A673 (cell line): Measurements from ENCODE around the gene TCAF1. TPM values are rescaled to one million over a fixed set of nuclear protein-coding genes. Genes with fewer than 3 reads are reported as not detected.

ENCODE experiments used
- BruUV-seq: library from RNA; stranded (reverse); fragments of 400-500 nt; replicated peaks from 2 replicates; lab custom pipeline; 2021; lab: Mats Ljungman, UMichigan
- CTCF ChIA-PET: fragments of 300-600 bp; sonication (Branson Sonifier 250); formaldehyde crosslinking; loops from one replicate; lab custom pipeline; 2022; ENCODE audit warnings: antibody characterized with exemption; lab: Charles Lee
- POLR2A ChIA-PET: fragments of 300-600 bp; sonication (Branson Sonifier 250); formaldehyde crosslinking; loops from one replicate; lab custom pipeline; 2022; ENCODE audit warnings: antibody characterized with exemption; ENCODE audit not compliant: low non-redundant PET; lab: Charles Lee
- DNase-seq: peaks from one replicate; pipeline ENCODE4 v3.0.0-alpha.2; 2015; ENCODE audit warnings: low spot score
- H3K27ac ChIP-seq: fragments of 200-600 bp; sonication (generic); 2 replicates; pipeline ENCODE4 v1.5.1; 2016; ENCODE audit warnings: mixed run types, low read depth, mild to moderate bottlenecking, mixed read lengths, antibody characterized with exemption, low read length; ENCODE audit not compliant: poor library complexity, severe bottlenecking
- H3K27me3 ChIP-seq: fragments of 200-600 bp; sonication (generic); replicated peaks from 2 replicates; pipeline ENCODE4 v1.6.1; 2017; ENCODE audit warnings: mixed run types, low read depth, mild to moderate bottlenecking, mixed read lengths, antibody characterized with exemption, low read length; ENCODE audit not compliant: insufficient read depth, poor library complexity
- H3K36me3 ChIP-seq: fragments of 200-600 bp; sonication (generic); 2 replicates; pipeline ENCODE4 v1.6.1; 2016; ENCODE audit warnings: mixed run types, mild to moderate bottlenecking, mixed read lengths, antibody characterized with exemption, low read length; ENCODE audit not compliant: insufficient read depth, poor library complexity, severe bottlenecking
- H3K4me1 ChIP-seq: fragments of 200-600 bp; sonication (generic); 2 replicates; pipeline ENCODE4 v1.6.1; 2017; ENCODE audit warnings: mixed run types, mild to moderate bottlenecking, mixed read lengths, antibody characterized with exemption, low read length; ENCODE audit not compliant: insufficient read depth, poor library complexity, severe bottlenecking
- H3K4me3 ChIP-seq: fragments of 200-600 bp; sonication (generic); 2 replicates; pipeline ENCODE4 v1.5.1; 2016; ENCODE audit warnings: low read depth, mixed run types, mild to moderate bottlenecking, mixed read lengths, low read length; ENCODE audit not compliant: poor library complexity, severe bottlenecking
- H3K9me3 ChIP-seq: fragments of 200-600 bp; sonication (generic); 2 replicates; pipeline ENCODE4 v1.6.1; 2016; ENCODE audit warnings: mixed run types, low read depth, mild to moderate bottlenecking, mixed read lengths, antibody characterized with exemption, low read length; ENCODE audit not compliant: poor library complexity, severe bottlenecking
- CTCF ChIP-seq: fragments of 300-800, 200-600 bp; sonication (generic); conservative IDR thresholded peaks from 2 replicates; pipeline ENCODE4 v1.5.1; 2017; ENCODE audit warnings: low read depth, mild to moderate bottlenecking, antibody characterized with exemption, low read length, moderate library complexity, mixed read lengths
- EZH2 ChIP-seq: fragments of 200-600 bp; sonication (generic); IDR thresholded peaks from 2 replicates; pipeline ENCODE4 v1.6.1; 2017; ENCODE audit warnings: borderline replicate concordance, low read depth, mild to moderate bottlenecking, mixed read lengths, antibody characterized with exemption, low read length; ENCODE audit not compliant: poor library complexity, severe bottlenecking
- intact Hi-C: fragments of 100-400 bp; cut with micrococcal nuclease; formaldehyde crosslinking; loops from one replicate; pipeline ENCODE4 v1.10.0; 2022; ENCODE audit not compliant: unreplicated experiment
- total RNA-seq: library from RNA; stranded (reverse); gene quantifications from 2 replicates; pipeline ENCODE4 v1.2.3, GENCODE V29; 2021

TCAF1 gene
- total RNA-seq, 1 experiment from 2014 or later: 38.6 TPM

DNA sequence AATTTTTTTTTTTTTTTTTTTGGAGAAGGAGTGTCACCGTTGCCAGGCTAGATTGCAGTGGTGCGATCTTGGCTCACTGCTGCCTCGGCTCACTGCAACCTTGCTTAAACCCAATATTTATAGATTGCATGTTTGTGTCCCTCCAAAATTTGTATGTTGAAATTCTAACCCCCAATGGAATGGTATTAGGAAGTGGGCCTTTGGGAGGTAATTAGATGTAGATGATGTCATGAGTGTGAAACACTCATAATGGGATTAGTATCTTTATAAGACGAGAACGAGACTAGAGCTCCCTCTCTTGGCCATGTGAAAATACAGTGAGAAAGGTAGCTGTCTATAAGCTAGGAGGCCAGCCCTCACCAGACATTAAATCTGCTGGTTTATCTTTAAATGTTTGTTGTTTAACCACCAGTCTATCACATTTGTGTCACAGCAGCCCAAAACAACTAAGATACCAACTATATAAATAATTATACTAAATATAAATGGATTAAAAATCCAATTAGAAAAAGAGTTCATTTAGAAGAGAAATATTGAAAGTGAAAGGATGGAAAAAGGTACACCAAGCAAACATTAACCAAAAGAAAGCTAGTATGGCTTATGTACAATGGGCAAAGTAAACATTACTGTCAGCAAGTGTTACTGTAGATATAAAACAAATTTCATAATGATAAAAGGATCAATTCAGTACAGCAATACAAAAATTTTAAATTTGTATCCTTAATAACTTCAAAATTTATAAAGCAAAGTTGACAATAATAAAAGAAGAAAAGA, 9.3 kb downstream of the TCAF1 start:
- Histone ChIP-seq H3K36me3 (no peaks in the 10 kb centered on the region), H3K4me3 (no peak overlapping the region), H3K27me3 (no peaks in the 10 kb centered on the region), H3K27ac (no peak overlapping the region), H3K4me1 (peaks cover 18% of the 10 kb centered on the region), H3K9me3 (peaks cover 4% of the 10 kb centered on the region)
- ChIA-PET CTCF (interaction anchor here (0.6 to 1.3 kb wide), 4 partner anchors 9 to 235 kb away, joined by 3 to 23 read pairs (median 4); partner anchors contain the start of gene TCAF1), POLR2A (no interaction called here)
- no TSS peak for BruUV-seq
- TF ChIP-seq EZH2: no peak
- TF ChIP-seq CTCF: peak; percentile 67
- DNase-seq: peak; percentile 86
- intact Hi-C loops: no loop called here

DNA sequence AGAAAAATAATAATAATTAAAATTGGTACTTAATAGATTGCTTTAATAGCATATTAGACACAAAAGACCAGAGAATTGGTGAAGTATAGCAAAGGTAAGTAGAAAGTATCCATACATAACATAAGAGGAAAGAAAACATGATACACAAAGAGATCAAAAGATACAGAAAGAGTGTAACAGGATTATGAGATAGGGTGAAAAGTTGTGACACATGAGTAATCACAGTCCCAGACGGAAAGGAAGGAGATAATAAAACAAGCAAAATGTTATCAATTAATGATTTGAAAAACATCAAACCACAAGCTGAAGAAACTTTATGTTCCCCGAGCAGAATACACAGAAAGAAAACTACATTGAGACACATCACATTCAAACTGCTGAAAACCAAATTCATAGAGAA, 10.5 kb downstream of the TCAF1 start:
- intact Hi-C loops: no loop called here
- ChIA-PET POLR2A (no interaction called here), CTCF (no interaction called here)

DNA sequence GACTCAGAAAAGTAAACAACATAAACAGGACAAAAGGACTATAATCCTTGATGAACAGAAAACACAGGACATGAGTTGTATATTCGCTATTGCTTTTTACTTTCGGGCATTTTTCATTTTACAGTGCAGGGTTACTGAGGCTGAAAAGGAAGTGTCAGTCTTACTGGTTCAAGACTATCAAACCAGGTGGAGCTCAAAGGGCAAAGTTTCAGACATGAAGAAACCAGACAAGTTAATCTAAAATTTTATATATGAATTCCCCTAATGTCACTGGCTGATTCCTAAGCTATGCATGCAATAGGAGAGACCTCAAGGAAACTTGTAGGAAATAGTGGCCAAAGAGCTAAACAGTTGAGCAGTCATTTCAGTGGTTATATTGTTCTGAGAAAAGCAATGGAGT, 11.4 kb downstream of the TCAF1 start:
- Histone ChIP-seq H3K9me3 (peaks cover 4% of the 10 kb centered on the region), H3K27me3 (no peaks in the 10 kb centered on the region), H3K4me1 (peaks cover 25% of the 10 kb centered on the region), H3K4me3 (no peak overlapping the region), H3K36me3 (no peaks in the 10 kb centered on the region), H3K27ac (no peak overlapping the region)
- no TSS peak for BruUV-seq
- intact Hi-C loops: no loop called here
- POLR2A ChIA-PET: no interaction called here
- TF ChIP-seq EZH2 (no peak), CTCF (no peak)
- no peak for DNase-seq
- CTCF ChIA-PET: no interaction called here

More for the DNA sequence above, 10.5 kb downstream of the TCAF1 start:
- BruUV-seq: no TSS peak
- peaks cover 24% of the 10 kb centered on the region for H3K4me1 ChIP-seq
- H3K9me3 ChIP-seq: peaks cover 4% of the 10 kb centered on the region
- H3K4me3 ChIP-seq: no peak overlapping the region
- no peaks in the 10 kb centered on the region for H3K27me3 ChIP-seq
- no peak overlapping the region for H3K27ac ChIP-seq
- no peak for DNase-seq
- TF ChIP-seq EZH2 (no peak), CTCF (no peak)
- no peaks in the 10 kb centered on the region for H3K36me3 ChIP-seq
